OCI-LY3 (cell line): Measurements from ENCODE around the gene IP6K1.

ENCODE experiments used
- H2AFZ ChIP-seq: fragments of 200-600, 300-600 bp; shearing (Covaris generic); 2 replicates; pipeline ENCODE4 v1.6.0; 2014; ENCODE audit warnings: antibody characterized with exemption, low read depth, low read length
- H3K27ac ChIP-seq: fragments of 200-600, 300-600 bp; sonication (generic); 2 replicates; pipeline ENCODE4 v1.5.1; 2014; ENCODE audit warnings: mild to moderate bottlenecking, low read length, moderate library complexity, mixed read lengths
- H3K27me3 ChIP-seq: fragments of 200-600, 300-600 bp; sonication (generic); 2 replicates; pipeline ENCODE4 v1.6.1; 2014; ENCODE audit warnings: low read depth, low read length, mixed read lengths
- H3K36me3 ChIP-seq: fragments of 200-600, 300-600 bp; sonication (generic); replicated peaks from 2 replicates; pipeline ENCODE3; 2014; ENCODE audit warnings: low read depth, low read length, mixed read lengths
- H3K4me1 ChIP-seq: fragments of 300-600, 200-600 bp; sonication (generic); 2 replicates; pipeline ENCODE4 v1.6.1; 2014; ENCODE audit warnings: low read length, mixed read lengths
- H3K4me2 ChIP-seq: fragments of 200-600, 300-600 bp; sonication (generic); 2 replicates; pipeline ENCODE4 v1.6.1; 2014; ENCODE audit warnings: low read length, mixed read lengths
- H3K4me3 ChIP-seq: fragments of 300-600, 200-600 bp; sonication (generic); 2 replicates; pipeline ENCODE4 v1.5.1; 2014; ENCODE audit warnings: antibody characterized with exemption, mild to moderate bottlenecking, low read length, moderate library complexity
- H3K79me2 ChIP-seq: fragments of 300-600, 200-600 bp; shearing (Covaris generic); 2 replicates; pipeline ENCODE4 v1.6.1; 2014; ENCODE audit warnings: mild to moderate bottlenecking, low read length, mixed read lengths
- H3K9ac ChIP-seq: fragments of 300-600, 200-600 bp; shearing (Covaris generic); 2 replicates; pipeline ENCODE4 v1.6.0; 2014; ENCODE audit warnings: mild to moderate bottlenecking, low read length, moderate library complexity
- H3K9me3 ChIP-seq: fragments of 200-600, 300-600 bp; shearing (Covaris generic); 2 replicates; pipeline ENCODE4 v1.6.1; 2014; ENCODE audit warnings: low read length, mixed read lengths; ENCODE audit not compliant: insufficient read depth
- H4K20me1 ChIP-seq: fragments of 200-600, 300-600 bp; sonication (generic); 2 replicates; pipeline ENCODE4 v1.6.1; 2016; ENCODE audit warnings: low read length, mixed read lengths; ENCODE audit not compliant: insufficient read depth
- CTCF ChIP-seq: fragments of 200-600, 300-600 bp; sonication (generic); IDR thresholded peaks from 2 replicates; pipeline ENCODE4 v1.5.1; 2014; ENCODE audit warnings: antibody characterized with exemption, low read length, low read depth
- EZH2phosphoT487 ChIP-seq: fragments of 200-600 bp; shearing (Covaris generic); IDR thresholded peaks from 2 replicates; pipeline ENCODE4 v1.6.1; 2018; ENCODE audit warnings: antibody characterized with exemption, mixed run types, low read depth

Gene IP6K1

GRCh38 chr3:49805897-49806701 is 19.8 kb upstream of the IP6K1 start:
- Histone ChIP-seq H4K20me1 (no peaks in the 10 kb centered on the region), H2AFZ (no peak overlapping the region), H3K9ac (no peak overlapping the region), H3K36me3 (no peaks in the 10 kb centered on the region), H3K4me1 (peaks cover 16% of the 10 kb centered on the region), H3K4me3 (no peak overlapping the region), H3K27ac (no peak overlapping the region), H3K4me2 (0 out of 2 replicates have a peak overlapping the region, but pooled peaks have one; percentile 5), H3K27me3 (peaks cover 18% of the 10 kb centered on the region), H3K9me3 (no peaks in the 10 kb centered on the region), H3K79me2 (no peaks in the 10 kb centered on the region)
- TF ChIP-seq CTCF (no peak), EZH2phosphoT487 (no peak)

DNA sequence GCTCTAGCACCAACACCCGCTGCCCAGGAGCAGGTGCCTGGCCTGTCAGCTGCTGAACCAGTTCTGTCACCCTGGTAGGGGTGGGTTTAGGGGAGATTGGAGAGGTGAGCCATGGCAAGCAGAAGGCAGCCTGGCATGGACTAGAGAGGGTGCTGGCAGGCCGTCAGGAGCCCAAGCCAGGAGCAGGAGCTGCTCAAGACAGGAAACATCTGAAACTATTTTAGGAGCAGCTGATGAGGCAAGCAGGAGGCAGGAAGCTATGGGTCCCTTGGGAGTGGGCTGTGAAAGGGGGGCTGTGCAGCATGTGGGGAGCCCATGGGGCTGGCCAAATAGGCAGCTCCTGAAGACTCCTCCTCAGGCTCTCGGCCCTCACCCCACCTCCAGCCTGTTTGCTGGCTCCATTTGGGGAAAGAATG is 19.0 kb upstream of the IP6K1 start:
- no peaks in the 10 kb centered on the region for H3K36me3 ChIP-seq
- no peak overlapping the region for H3K9ac ChIP-seq
- no peaks in the 10 kb centered on the region for H3K9me3 ChIP-seq
- H3K4me3 ChIP-seq = no peak overlapping the region
- no peaks in the 10 kb centered on the region for H3K79me2 ChIP-seq
- H2AFZ ChIP-seq = no peak overlapping the region
- H3K4me2 ChIP-seq = 0 out of 2 replicates have a peak overlapping the region, but pooled peaks have one; percentile 5
- H3K4me1 ChIP-seq = peaks cover 16% of the 10 kb centered on the region
- no peak for TF ChIP-seq EZH2phosphoT487
- TF ChIP-seq CTCF = no peak
- no peak overlapping the region for H3K27ac ChIP-seq
- H4K20me1 ChIP-seq = no peaks in the 10 kb centered on the region
- peaks cover 20% of the 10 kb centered on the region for H3K27me3 ChIP-seq

DNA sequence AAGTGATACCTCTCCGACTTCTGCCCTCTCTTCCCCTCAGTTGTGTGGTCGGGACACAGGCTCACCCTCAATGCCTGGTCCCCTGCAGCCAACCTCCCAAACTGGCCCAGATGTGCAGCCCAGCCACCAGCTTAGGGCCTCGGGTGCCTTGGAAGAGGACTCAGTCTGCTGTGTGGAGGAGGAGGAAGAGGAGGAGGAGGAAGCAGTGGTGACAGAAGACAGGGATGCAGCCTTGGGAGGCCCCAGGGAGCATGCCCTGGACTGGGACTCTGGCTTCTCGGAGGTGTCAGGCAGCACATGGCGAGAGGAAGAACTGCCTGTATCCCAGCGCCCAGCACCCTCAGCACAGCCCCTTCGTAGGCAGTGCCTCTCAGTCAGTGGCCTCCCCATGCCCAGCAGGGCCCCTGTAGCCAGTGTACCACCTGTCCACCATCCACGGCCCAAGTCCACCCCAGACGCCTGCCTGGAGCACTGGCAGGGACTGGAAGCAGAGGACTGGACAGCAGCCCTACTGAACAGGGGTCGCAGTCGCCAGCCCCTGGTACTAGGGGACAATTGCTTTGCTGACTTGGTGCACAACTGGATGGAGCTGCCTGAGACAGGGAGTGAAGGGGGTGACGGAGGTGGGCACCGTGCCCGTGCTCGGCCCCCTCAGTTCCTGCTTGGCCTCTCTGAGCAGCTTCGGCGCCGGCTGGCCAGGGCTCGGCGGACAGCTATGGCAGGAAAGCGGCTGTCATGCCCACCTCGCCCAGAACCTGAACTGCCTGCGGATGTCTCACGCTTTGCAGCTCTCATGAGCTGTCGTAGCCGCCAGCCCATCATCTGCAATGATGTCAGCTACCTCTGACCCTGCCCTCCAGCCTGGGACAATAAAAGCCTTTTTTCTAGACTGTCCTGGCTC is 18.0 kb upstream of the IP6K1 start:
- Histone ChIP-seq H3K4me2 (peak overlapping the region; percentile 100), H4K20me1 (no peaks in the 10 kb centered on the region), H3K27ac (no peak overlapping the region), H2AFZ (peak overlapping the region; percentile 49; the same call in 1 of the 2 replicates), H3K9me3 (no peaks in the 10 kb centered on the region), H3K36me3 (no peaks in the 10 kb centered on the region), H3K79me2 (no peaks in the 10 kb centered on the region), H3K27me3 (peaks cover 20% of the 10 kb centered on the region), H3K9ac (peak overlapping the region; percentile 72), H3K4me1 (peaks cover 16% of the 10 kb centered on the region), H3K4me3 (peak overlapping the region; percentile 90)
- no peak for TF ChIP-seq EZH2phosphoT487
- no peak for TF ChIP-seq CTCF
